ENCODE results near the gene ST6GAL2.

- TF ChIP-seq GABPA (IDR thresholded peaks at IDR 0.05 in 1 of 2, conservative IDR thresholded peaks at IDR 0.05 in 1 of 2), result no peak
- TF ChIP-seq, protein P1, sequence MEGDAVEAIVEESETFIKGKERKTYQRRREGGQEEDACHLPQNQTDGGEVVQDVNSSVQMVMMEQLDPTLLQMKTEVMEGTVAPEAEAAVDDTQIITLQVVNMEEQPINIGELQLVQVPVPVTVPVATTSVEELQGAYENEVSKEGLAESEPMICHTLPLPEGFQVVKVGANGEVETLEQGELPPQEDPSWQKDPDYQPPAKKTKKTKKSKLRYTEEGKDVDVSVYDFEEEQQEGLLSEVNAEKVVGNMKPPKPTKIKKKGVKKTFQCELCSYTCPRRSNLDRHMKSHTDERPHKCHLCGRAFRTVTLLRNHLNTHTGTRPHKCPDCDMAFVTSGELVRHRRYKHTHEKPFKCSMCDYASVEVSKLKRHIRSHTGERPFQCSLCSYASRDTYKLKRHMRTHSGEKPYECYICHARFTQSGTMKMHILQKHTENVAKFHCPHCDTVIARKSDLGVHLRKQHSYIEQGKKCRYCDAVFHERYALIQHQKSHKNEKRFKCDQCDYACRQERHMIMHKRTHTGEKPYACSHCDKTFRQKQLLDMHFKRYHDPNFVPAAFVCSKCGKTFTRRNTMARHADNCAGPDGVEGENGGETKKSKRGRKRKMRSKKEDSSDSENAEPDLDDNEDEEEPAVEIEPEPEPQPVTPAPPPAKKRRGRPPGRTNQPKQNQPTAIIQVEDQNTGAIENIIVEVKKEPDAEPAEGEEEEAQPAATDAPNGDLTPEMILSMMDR (IDR thresholded peaks at IDR 0.05; ENCODE audit: low read depth, low read length, missing input control), result no peak
Observed at GRCh38 chr2:106764614-106765013, 121.4 kb downstream of the ST6GAL2 start.

All from liver (tissue), 3 donors.